Sigmoid colon (tissue), 4 donors: ENCODE data around the gene EXOC6B.

Experiments used
- EP300 ChIP-seq, 4 donors: sonication (generic); formaldehyde crosslinking; IDR thresholded peaks; one replicate each; pipeline ENCODE4 v1.6.1; 2017; ENCODE audit warnings: antibody characterized with exemption in 4 of 4
- POLR2A ChIP-seq, 2 donors: fragments of 450-650 bp; IDR thresholded peaks; one replicate each; pipeline ENCODE4 v1.6.1; 2016; ENCODE audit warnings: antibody characterized with exemption in 2 of 2, mild to moderate bottlenecking in 2 of 2, moderate library complexity in 2 of 2
- POLR2AphosphoS5 ChIP-seq, 4 donors: sonication (generic); formaldehyde crosslinking; IDR thresholded peaks; one replicate each; pipeline ENCODE4 v1.6.1; 2017; ENCODE audit warnings: antibody characterized with exemption in 4 of 4
- TF ChIP-seq, protein P1 (sequence below), 4 experiments: fragments of 450-650 bp in 3 of 4; fragments of 200-600 bp in 1 of 4; IDR thresholded peaks; one replicate each; pipeline ENCODE4 v1.5.1; 2016 to 2019; ENCODE audit warnings: antibody characterized with exemption in 4 of 4, mild to moderate bottlenecking in 3 of 4, moderate library complexity in 2 of 4

DNA sequence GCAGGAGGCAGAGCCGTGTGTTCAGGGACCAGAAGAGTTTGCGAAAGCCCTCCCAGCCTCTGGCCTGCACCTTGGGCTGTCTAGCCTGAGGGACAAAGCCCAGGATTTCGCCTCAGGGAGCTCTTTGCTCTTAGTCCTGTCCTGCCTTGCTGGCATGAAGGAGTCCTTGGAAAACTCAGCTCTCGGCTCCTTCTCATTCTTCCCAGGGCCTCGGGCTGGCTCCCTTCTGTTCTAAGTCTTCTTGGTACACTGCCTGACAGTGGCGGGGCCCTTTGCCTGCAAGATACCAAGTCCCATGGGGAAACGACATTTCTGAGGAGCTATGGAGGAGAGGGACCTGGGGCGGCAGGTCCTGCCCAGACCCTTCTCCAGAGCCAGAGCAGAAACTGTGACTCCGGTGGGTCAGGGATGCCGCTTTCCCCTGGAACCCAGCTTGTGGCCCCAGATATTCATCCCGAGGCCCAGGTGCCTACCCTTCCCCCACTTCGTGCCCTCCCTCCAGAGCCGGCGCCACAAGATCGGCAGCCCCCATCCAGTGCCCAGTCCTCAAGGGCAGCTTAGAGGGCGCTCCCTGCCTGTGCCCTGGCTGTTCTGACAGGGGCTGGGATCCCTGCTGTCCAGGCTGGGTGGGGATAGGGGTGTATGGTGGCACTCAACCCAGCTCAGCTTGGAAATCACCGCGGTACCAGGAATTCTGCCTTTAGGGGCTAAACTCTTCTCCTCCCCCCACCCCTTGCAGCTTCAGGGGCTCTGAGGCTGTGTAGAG, 672.6 kb downstream of the EXOC6B start:
- TF ChIP-seq, protein P1, sequence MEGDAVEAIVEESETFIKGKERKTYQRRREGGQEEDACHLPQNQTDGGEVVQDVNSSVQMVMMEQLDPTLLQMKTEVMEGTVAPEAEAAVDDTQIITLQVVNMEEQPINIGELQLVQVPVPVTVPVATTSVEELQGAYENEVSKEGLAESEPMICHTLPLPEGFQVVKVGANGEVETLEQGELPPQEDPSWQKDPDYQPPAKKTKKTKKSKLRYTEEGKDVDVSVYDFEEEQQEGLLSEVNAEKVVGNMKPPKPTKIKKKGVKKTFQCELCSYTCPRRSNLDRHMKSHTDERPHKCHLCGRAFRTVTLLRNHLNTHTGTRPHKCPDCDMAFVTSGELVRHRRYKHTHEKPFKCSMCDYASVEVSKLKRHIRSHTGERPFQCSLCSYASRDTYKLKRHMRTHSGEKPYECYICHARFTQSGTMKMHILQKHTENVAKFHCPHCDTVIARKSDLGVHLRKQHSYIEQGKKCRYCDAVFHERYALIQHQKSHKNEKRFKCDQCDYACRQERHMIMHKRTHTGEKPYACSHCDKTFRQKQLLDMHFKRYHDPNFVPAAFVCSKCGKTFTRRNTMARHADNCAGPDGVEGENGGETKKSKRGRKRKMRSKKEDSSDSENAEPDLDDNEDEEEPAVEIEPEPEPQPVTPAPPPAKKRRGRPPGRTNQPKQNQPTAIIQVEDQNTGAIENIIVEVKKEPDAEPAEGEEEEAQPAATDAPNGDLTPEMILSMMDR (IDR thresholded peaks at IDR 0.05): no peak
- TF ChIP-seq POLR2A (IDR thresholded peaks at IDR 0.05) (no peak), EP300 (IDR thresholded peaks at IDR 0.05) (no peak), POLR2AphosphoS5 (IDR thresholded peaks at IDR 0.05) (no peak)
